ENCODE results near the gene SUCLG1.

GRCh38 chr2:84389794-84390193 is 69.3 kb downstream of the SUCLG1 start:
- no peak for TF ChIP-seq JUNB (IDR thresholded peaks at IDR 0.05)
- TF ChIP-seq HDAC2 (IDR thresholded peaks at IDR 0.05): no peak
- TF ChIP-seq EP300 (IDR thresholded peaks at IDR 0.05): no peak
- no peak for TF ChIP-seq REST (IDR thresholded peaks at IDR 0.05)
- TF ChIP-seq, protein P1, sequence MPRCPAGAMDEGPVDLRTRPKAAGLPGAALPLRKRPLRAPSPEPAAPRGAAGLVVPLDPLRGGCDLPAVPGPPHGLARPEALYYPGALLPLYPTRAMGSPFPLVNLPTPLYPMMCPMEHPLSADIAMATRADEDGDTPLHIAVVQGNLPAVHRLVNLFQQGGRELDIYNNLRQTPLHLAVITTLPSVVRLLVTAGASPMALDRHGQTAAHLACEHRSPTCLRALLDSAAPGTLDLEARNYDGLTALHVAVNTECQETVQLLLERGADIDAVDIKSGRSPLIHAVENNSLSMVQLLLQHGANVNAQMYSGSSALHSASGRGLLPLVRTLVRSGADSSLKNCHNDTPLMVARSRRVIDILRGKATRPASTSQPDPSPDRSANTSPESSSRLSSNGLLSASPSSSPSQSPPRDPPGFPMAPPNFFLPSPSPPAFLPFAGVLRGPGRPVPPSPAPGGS (IDR thresholded peaks at IDR 0.05): no peak
- TF ChIP-seq MAX (IDR thresholded peaks at IDR 0.05): no peak
